ENCODE data around the gene SV2B. TPM values are rescaled to one million over a fixed set of nuclear protein-coding genes. Genes with fewer than 3 reads are reported as not detected.

The SV2B gene
- total RNA-seq, 1 donor from 2014 or later = 1.6 TPM

GRCh38 chr15:91235376-91235775 lies 135.3 kb downstream of the SV2B start:
- H3K4me1 ChIP-seq (ENCODE audit: control insufficient read depth in 3 of 3, insufficient read depth in 3 of 3, low read length in 3 of 3) = peaks cover 0 to 2% (median 0%) of the 10 kb centered on the region in 3 donors
- no peak overlapping the region for H3K9ac ChIP-seq (ENCODE audit: low read depth in 1 of 3, low read length in 3 of 3)
- no peaks in the 10 kb centered on the region for H3K27me3 ChIP-seq (ENCODE audit: control insufficient read depth in 3 of 3, insufficient read depth in 3 of 3, low read length in 3 of 3)
- H3K27ac ChIP-seq (ENCODE audit: low read depth, low read length) = no peak overlapping the region
- H3K36me3 ChIP-seq (ENCODE audit: control insufficient read depth in 3 of 3, insufficient read depth in 3 of 3, low read length in 3 of 3) = no peaks in the 10 kb centered on the region
- H3K4me3 ChIP-seq (ENCODE audit: low read length in 3 of 3) = no peak overlapping the region
- H3K9me3 ChIP-seq (ENCODE audit: control insufficient read depth in 3 of 3, low read length in 3 of 3) = no peaks in the 10 kb centered on the region

DNA sequence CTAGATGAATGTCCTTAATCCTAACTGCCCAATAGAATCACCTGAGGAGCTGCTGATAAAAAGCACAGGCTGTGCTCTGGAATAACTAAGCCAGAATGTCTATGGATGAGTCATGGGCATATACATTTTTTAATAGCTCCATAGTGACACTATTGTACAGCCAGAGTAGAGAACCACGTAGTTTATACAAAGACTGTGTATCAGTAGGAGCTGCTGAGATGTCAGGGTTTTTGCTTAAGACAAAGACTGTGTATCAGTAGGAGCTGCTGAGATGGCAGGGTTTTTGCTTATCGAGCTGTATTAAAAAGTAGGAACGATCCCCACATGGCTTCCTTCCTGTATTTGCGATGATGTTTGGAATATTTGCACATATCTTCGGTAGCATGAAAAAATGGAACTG lies 137.4 kb downstream of the SV2B start:
- H3K27ac ChIP-seq (ENCODE audit: low read depth, low read length) = no peak overlapping the region
- H3K4me1 ChIP-seq (ENCODE audit: control insufficient read depth in 3 of 3, insufficient read depth in 3 of 3, low read length in 3 of 3) = peaks cover 0 to 2% (median 0%) of the 10 kb centered on the region in 3 donors
- no peak overlapping the region for H3K4me3 ChIP-seq (ENCODE audit: low read length in 3 of 3)
- peaks cover 0 to 2% (median 0%) of the 10 kb centered on the region in 3 donors for H3K27me3 ChIP-seq (ENCODE audit: control insufficient read depth in 3 of 3, insufficient read depth in 3 of 3, low read length in 3 of 3)
- no peak overlapping the region for H3K9ac ChIP-seq (ENCODE audit: low read depth in 1 of 3, low read length in 3 of 3)
- H3K9me3 ChIP-seq (ENCODE audit: control insufficient read depth in 3 of 3, low read length in 3 of 3) = no peaks in the 10 kb centered on the region
- H3K36me3 ChIP-seq (ENCODE audit: control insufficient read depth in 3 of 3, insufficient read depth in 3 of 3, low read length in 3 of 3) = no peaks in the 10 kb centered on the region

- Histone ChIP-seq H3K27me3 (ENCODE audit: control insufficient read depth in 3 of 3, insufficient read depth in 3 of 3, low read length in 3 of 3) (peaks cover 0 to 4% (median 2%) of the 10 kb centered on the region in 3 donors), H3K4me3 (ENCODE audit: low read length in 3 of 3) (no peak overlapping the region), H3K36me3 (ENCODE audit: control insufficient read depth in 3 of 3, insufficient read depth in 3 of 3, low read length in 3 of 3) (no peaks in the 10 kb centered on the region), H3K4me1 (ENCODE audit: control insufficient read depth in 3 of 3, insufficient read depth in 3 of 3, low read length in 3 of 3) (peaks cover 0 to 2% (median 0%) of the 10 kb centered on the region in 3 donors), H3K27ac (ENCODE audit: low read depth, low read length) (no peak overlapping the region), H3K9ac (ENCODE audit: low read depth in 1 of 3, low read length in 3 of 3) (no peak overlapping the region), H3K9me3 (ENCODE audit: control insufficient read depth in 3 of 3, low read length in 3 of 3) (no peaks in the 10 kb centered on the region)
Observed at GRCh38 chr15:91238644-91239425, 138.8 kb downstream of the SV2B start.

- no peak overlapping the region for H3K9ac ChIP-seq (ENCODE audit: low read depth in 1 of 3, low read length in 3 of 3)
- H3K36me3 ChIP-seq (ENCODE audit: control insufficient read depth in 3 of 3, insufficient read depth in 3 of 3, low read length in 3 of 3) = no peaks in the 10 kb centered on the region
- no peak overlapping the region for H3K27ac ChIP-seq (ENCODE audit: low read depth, low read length)
- H3K27me3 ChIP-seq (ENCODE audit: control insufficient read depth in 3 of 3, insufficient read depth in 3 of 3, low read length in 3 of 3) = peaks cover 0 to 4% (median 2%) of the 10 kb centered on the region in 3 donors
- H3K4me3 ChIP-seq (ENCODE audit: low read length in 3 of 3) = no peak overlapping the region
- no peaks in the 10 kb centered on the region for H3K4me1 ChIP-seq (ENCODE audit: control insufficient read depth in 3 of 3, insufficient read depth in 3 of 3, low read length in 3 of 3)
- H3K9me3 ChIP-seq (ENCODE audit: control insufficient read depth in 3 of 3, low read length in 3 of 3) = no peaks in the 10 kb centered on the region
Observed at GRCh38 chr15:91243826-91244225, 143.8 kb downstream of the SV2B start.

GRCh38 chr15:91244919-91245318 lies 144.9 kb downstream of the SV2B start:
- no peak overlapping the region for H3K27ac ChIP-seq (ENCODE audit: low read depth, low read length)
- no peaks in the 10 kb centered on the region for H3K9me3 ChIP-seq (ENCODE audit: control insufficient read depth in 3 of 3, low read length in 3 of 3)
- H3K4me3 ChIP-seq (ENCODE audit: low read length in 3 of 3) = no peak overlapping the region
- H3K9ac ChIP-seq (ENCODE audit: low read depth in 1 of 3, low read length in 3 of 3) = no peak overlapping the region
- H3K36me3 ChIP-seq (ENCODE audit: control insufficient read depth in 3 of 3, insufficient read depth in 3 of 3, low read length in 3 of 3) = no peaks in the 10 kb centered on the region
- H3K27me3 ChIP-seq (ENCODE audit: control insufficient read depth in 3 of 3, insufficient read depth in 3 of 3, low read length in 3 of 3) = peaks cover 0 to 4% (median 2%) of the 10 kb centered on the region in 3 donors
- H3K4me1 ChIP-seq (ENCODE audit: control insufficient read depth in 3 of 3, insufficient read depth in 3 of 3, low read length in 3 of 3) = no peaks in the 10 kb centered on the region

DNA sequence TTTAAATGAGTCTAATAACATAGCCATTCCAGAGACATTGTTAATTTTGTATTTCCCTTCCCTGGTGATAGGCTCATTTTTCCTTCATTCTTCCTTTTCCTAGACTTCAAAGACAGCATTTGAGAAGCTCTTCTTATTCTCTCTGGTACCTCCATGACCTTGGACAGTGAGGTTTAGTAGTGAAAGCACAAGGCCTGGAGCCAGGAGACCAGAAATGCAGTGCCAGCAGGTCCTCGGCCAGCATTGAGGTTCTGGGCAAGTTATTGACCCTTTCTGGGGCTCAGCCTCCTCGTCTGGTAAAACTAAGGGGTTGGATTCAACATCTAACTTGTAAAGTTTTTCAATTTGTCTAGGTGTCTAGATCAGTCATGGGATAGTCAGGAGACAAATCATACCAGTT lies 146.9 kb downstream of the SV2B start:
- Histone ChIP-seq H3K9ac (ENCODE audit: low read depth in 1 of 3, low read length in 3 of 3) (no peak overlapping the region), H3K4me3 (ENCODE audit: low read length in 3 of 3) (no peak overlapping the region), H3K27ac (ENCODE audit: low read depth, low read length) (no peak overlapping the region), H3K36me3 (ENCODE audit: control insufficient read depth in 3 of 3, insufficient read depth in 3 of 3, low read length in 3 of 3) (no peaks in the 10 kb centered on the region), H3K27me3 (ENCODE audit: control insufficient read depth in 3 of 3, insufficient read depth in 3 of 3, low read length in 3 of 3) (peaks cover 0 to 4% (median 0%) of the 10 kb centered on the region in 3 donors), H3K9me3 (ENCODE audit: control insufficient read depth in 3 of 3, low read length in 3 of 3) (no peaks in the 10 kb centered on the region), H3K4me1 (ENCODE audit: control insufficient read depth in 3 of 3, insufficient read depth in 3 of 3, low read length in 3 of 3) (no peaks in the 10 kb centered on the region)

GRCh38 chr15:91249591-91249990 lies 149.5 kb downstream of the SV2B start:
- Histone ChIP-seq H3K4me1 (ENCODE audit: control insufficient read depth in 3 of 3, insufficient read depth in 3 of 3, low read length in 3 of 3) (no peaks in the 10 kb centered on the region), H3K27me3 (ENCODE audit: control insufficient read depth in 3 of 3, insufficient read depth in 3 of 3, low read length in 3 of 3) (no peaks in the 10 kb centered on the region), H3K27ac (ENCODE audit: low read depth, low read length) (no peak overlapping the region), H3K36me3 (ENCODE audit: control insufficient read depth in 3 of 3, insufficient read depth in 3 of 3, low read length in 3 of 3) (no peaks in the 10 kb centered on the region), H3K9ac (ENCODE audit: low read depth in 1 of 3, low read length in 3 of 3) (no peak overlapping the region), H3K9me3 (ENCODE audit: control insufficient read depth in 3 of 3, low read length in 3 of 3) (no peaks in the 10 kb centered on the region), H3K4me3 (ENCODE audit: low read length in 3 of 3) (no peak overlapping the region)

GRCh38 chr15:91252322-91252721 lies 152.3 kb downstream of the SV2B start:
- H3K4me3 ChIP-seq (ENCODE audit: low read length in 3 of 3) = no peak overlapping the region
- peaks cover 0 to 4% (median 1%) of the 10 kb centered on the region in 3 donors for H3K27me3 ChIP-seq (ENCODE audit: control insufficient read depth in 3 of 3, insufficient read depth in 3 of 3, low read length in 3 of 3)
- H3K4me1 ChIP-seq (ENCODE audit: control insufficient read depth in 3 of 3, insufficient read depth in 3 of 3, low read length in 3 of 3) = no peaks in the 10 kb centered on the region
- H3K36me3 ChIP-seq (ENCODE audit: control insufficient read depth in 3 of 3, insufficient read depth in 3 of 3, low read length in 3 of 3) = no peaks in the 10 kb centered on the region
- H3K9me3 ChIP-seq (ENCODE audit: control insufficient read depth in 3 of 3, low read length in 3 of 3) = no peaks in the 10 kb centered on the region
- H3K27ac ChIP-seq (ENCODE audit: low read depth, low read length) = no peak overlapping the region
- H3K9ac ChIP-seq (ENCODE audit: low read depth in 1 of 3, low read length in 3 of 3) = no peak overlapping the region

- no peak overlapping the region for H3K4me3 ChIP-seq (ENCODE audit: low read length in 3 of 3)
- no peaks in the 10 kb centered on the region for H3K4me1 ChIP-seq (ENCODE audit: control insufficient read depth in 3 of 3, insufficient read depth in 3 of 3, low read length in 3 of 3)
- H3K27ac ChIP-seq (ENCODE audit: low read depth, low read length) = no peak overlapping the region
- no peaks in the 10 kb centered on the region for H3K36me3 ChIP-seq (ENCODE audit: control insufficient read depth in 3 of 3, insufficient read depth in 3 of 3, low read length in 3 of 3)
- peaks cover 0 to 4% (median 4%) of the 10 kb centered on the region in 3 donors for H3K27me3 ChIP-seq (ENCODE audit: control insufficient read depth in 3 of 3, insufficient read depth in 3 of 3, low read length in 3 of 3)
- no peaks in the 10 kb centered on the region for H3K9me3 ChIP-seq (ENCODE audit: control insufficient read depth in 3 of 3, low read length in 3 of 3)
- no peak overlapping the region for H3K9ac ChIP-seq (ENCODE audit: low read depth in 1 of 3, low read length in 3 of 3)
Observed at GRCh38 chr15:91252756-91253155, 152.7 kb downstream of the SV2B start.

DNA sequence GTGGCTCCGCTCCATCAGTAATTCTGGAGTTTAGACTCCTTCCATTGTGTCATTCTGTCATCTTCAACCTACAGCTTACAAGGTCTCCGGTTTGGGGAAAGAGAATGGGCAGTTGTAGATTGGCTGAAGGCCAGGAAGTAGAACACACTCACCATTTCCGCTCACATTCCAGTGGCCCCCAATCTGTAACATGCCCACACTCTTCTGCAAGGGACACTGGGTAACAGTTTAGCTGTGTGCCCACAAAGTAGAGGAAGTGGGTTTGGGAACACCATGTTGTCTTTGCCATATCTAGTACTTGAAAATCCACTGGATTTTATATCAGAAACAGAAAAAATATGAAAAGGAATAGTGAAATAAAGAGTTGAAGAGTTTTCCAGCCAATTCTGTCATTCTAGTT lies 153.5 kb downstream of the SV2B start:
- no peaks in the 10 kb centered on the region for H3K36me3 ChIP-seq (ENCODE audit: control insufficient read depth in 3 of 3, insufficient read depth in 3 of 3, low read length in 3 of 3)
- H3K4me1 ChIP-seq (ENCODE audit: control insufficient read depth in 3 of 3, insufficient read depth in 3 of 3, low read length in 3 of 3) = no peaks in the 10 kb centered on the region
- no peaks in the 10 kb centered on the region for H3K9me3 ChIP-seq (ENCODE audit: control insufficient read depth in 3 of 3, low read length in 3 of 3)
- H3K27me3 ChIP-seq (ENCODE audit: control insufficient read depth in 3 of 3, insufficient read depth in 3 of 3, low read length in 3 of 3) = peaks cover 0 to 4% (median 4%) of the 10 kb centered on the region in 3 donors
- H3K9ac ChIP-seq (ENCODE audit: low read depth in 1 of 3, low read length in 3 of 3) = no peak overlapping the region
- no peak overlapping the region for H3K27ac ChIP-seq (ENCODE audit: low read depth, low read length)
- H3K4me3 ChIP-seq (ENCODE audit: low read length in 3 of 3) = no peak overlapping the region

All from skeletal muscle tissue (tissue), 4 donors.